ENCODE measurements around the gene ASIC2.

GRCh38 chr17:33338242-33338641 lies 45.1 kb upstream of the ASIC2 start:
- no peak for TF ChIP-seq ZNF121 (tag by site-specific recombination; IDR thresholded peaks at IDR 0.05)
- TF ChIP-seq, protein P1, sequence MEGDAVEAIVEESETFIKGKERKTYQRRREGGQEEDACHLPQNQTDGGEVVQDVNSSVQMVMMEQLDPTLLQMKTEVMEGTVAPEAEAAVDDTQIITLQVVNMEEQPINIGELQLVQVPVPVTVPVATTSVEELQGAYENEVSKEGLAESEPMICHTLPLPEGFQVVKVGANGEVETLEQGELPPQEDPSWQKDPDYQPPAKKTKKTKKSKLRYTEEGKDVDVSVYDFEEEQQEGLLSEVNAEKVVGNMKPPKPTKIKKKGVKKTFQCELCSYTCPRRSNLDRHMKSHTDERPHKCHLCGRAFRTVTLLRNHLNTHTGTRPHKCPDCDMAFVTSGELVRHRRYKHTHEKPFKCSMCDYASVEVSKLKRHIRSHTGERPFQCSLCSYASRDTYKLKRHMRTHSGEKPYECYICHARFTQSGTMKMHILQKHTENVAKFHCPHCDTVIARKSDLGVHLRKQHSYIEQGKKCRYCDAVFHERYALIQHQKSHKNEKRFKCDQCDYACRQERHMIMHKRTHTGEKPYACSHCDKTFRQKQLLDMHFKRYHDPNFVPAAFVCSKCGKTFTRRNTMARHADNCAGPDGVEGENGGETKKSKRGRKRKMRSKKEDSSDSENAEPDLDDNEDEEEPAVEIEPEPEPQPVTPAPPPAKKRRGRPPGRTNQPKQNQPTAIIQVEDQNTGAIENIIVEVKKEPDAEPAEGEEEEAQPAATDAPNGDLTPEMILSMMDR (tag by site-specific recombination; IDR thresholded peaks at IDR 0.05): no peak
- TF ChIP-seq, protein P2, sequence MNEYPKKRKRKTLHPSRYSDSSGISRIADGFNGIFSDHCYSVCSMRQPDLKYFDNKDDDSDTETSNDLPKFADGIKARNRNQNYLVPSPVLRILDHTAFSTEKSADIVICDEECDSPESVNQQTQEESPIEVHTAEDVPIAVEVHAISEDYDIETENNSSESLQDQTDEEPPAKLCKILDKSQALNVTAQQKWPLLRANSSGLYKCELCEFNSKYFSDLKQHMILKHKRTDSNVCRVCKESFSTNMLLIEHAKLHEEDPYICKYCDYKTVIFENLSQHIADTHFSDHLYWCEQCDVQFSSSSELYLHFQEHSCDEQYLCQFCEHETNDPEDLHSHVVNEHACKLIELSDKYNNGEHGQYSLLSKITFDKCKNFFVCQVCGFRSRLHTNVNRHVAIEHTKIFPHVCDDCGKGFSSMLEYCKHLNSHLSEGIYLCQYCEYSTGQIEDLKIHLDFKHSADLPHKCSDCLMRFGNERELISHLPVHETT (tag by site-specific recombination; IDR thresholded peaks at IDR 0.05): no peak
